ENCODE measurements around the gene SCAF8. TPM values are rescaled to one million over a fixed set of nuclear protein-coding genes. Genes with fewer than 3 reads are reported as not detected.

SCAF8 gene
- total RNA-seq, 1 experiment from 2014 or later: 50.7 TPM

DNA sequence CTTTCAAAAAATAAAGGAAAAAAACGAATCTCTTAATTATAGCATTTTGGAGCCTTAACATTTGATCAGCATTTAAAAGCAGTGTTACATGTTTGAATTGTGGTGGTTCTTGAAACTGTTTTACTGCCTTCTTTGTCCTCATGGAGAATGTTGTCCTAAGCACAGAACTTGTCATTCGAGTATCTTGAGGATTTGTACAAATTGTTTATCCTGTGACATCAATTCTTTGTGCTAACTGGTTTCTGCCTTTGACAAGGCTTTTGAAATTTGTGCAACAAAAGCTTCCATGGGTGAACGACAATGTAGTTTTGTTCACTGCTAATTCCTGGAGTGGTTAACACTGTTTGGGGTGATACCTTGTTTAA lies 130.8 kb downstream of the SCAF8 start:
- Histone ChIP-seq H3K4me1 (no peaks in the 10 kb centered on the region), H3K4me3 (no peak overlapping the region), H3K27ac (no peak overlapping the region), H3K27me3 (no peaks in the 10 kb centered on the region), H3K36me3 (no peaks in the 10 kb centered on the region; the same call in 1 of the 2 replicates), H3K9me3 (replicated peaks) (no peaks in the 10 kb centered on the region)
- no peak for DNase-seq

DNA sequence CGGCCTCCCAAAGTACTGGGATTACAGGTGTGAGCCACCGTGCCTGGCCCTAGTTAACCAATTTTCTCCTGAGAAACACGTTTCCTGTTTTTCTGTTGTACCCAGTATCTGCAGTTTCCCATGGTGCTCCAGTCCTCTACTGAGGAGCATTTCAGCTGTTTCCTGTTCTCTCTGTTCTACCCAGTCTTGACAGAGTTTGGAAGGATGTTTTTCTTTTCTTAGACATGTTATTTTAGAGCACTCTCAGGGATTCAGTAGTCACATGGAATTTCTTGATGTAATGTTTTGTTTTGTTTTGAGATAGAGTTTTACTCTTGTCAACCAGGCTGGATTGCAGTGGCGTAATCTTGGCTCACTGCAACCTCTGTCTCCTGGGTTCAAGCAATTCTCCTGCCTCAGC lies 132.1 kb downstream of the SCAF8 start:
- no peaks in the 10 kb centered on the region for H3K9me3 ChIP-seq (replicated peaks)

DNA sequence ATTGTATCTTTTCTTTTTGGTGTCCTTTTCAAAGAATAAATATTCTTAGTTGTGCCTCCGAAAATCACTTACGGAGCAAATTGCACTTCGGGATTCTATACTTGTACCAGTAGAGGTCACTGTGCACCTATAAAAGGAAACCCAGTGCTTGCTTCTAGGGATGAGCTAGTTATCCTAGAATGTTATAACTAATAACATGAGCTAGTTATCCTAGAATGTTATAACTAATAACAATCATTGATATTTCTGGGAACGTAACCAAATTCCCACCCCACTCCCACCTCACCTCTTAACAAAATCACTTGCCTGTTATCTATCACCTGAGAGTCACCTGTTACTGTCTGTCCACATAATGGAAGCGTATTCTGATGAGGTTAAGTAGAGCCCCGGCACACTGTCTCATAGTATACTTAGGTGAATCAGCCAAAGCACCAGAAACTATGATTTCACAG lies 135.0 kb downstream of the SCAF8 start:
- no peaks in the 10 kb centered on the region for H3K4me1 ChIP-seq
- no peaks in the 10 kb centered on the region for H3K9me3 ChIP-seq (replicated peaks)
- H3K4me3 ChIP-seq: no peak overlapping the region
- DNase-seq: peak; percentile 22 to 75
- no peaks in the 10 kb centered on the region for H3K27me3 ChIP-seq
- H3K27ac ChIP-seq: no peak overlapping the region
- no peaks in the 10 kb centered on the region; the same call in 1 of the 2 replicates for H3K36me3 ChIP-seq

More for the DNA sequence above, 132.1 kb downstream of the SCAF8 start:
- no peaks in the 10 kb centered on the region for H3K27me3 ChIP-seq
- no peak overlapping the region for H3K27ac ChIP-seq
- H3K36me3 ChIP-seq: no peaks in the 10 kb centered on the region; the same call in 1 of the 2 replicates
- no peaks in the 10 kb centered on the region for H3K4me1 ChIP-seq
- no peak for DNase-seq
- no peak overlapping the region for H3K4me3 ChIP-seq

GRCh38 chr6:154872542-154873114 lies 139.4 kb downstream of the SCAF8 start:
- H3K36me3 ChIP-seq: no peaks in the 10 kb centered on the region
- DNase-seq: peak in 1 of 2 experiments; percentile 22
- no peak overlapping the region for H3K27ac ChIP-seq
- H3K4me3 ChIP-seq: no peak overlapping the region
- no peaks in the 10 kb centered on the region for H3K9me3 ChIP-seq (replicated peaks)
- H3K4me1 ChIP-seq: peaks cover 6% of the 10 kb centered on the region; the same call in 1 of the 2 replicates
- H3K27me3 ChIP-seq: no peaks in the 10 kb centered on the region

GRCh38 chr6:154873546-154873945 lies 140.3 kb downstream of the SCAF8 start:
- H3K27me3 ChIP-seq: no peaks in the 10 kb centered on the region
- peaks cover 6% of the 10 kb centered on the region; the same call in 1 of the 2 replicates for H3K4me1 ChIP-seq
- H3K36me3 ChIP-seq: no peaks in the 10 kb centered on the region
- no peak overlapping the region for H3K4me3 ChIP-seq
- H3K9me3 ChIP-seq (replicated peaks): no peaks in the 10 kb centered on the region
- H3K27ac ChIP-seq: no peak overlapping the region
- no peak for DNase-seq

DNA sequence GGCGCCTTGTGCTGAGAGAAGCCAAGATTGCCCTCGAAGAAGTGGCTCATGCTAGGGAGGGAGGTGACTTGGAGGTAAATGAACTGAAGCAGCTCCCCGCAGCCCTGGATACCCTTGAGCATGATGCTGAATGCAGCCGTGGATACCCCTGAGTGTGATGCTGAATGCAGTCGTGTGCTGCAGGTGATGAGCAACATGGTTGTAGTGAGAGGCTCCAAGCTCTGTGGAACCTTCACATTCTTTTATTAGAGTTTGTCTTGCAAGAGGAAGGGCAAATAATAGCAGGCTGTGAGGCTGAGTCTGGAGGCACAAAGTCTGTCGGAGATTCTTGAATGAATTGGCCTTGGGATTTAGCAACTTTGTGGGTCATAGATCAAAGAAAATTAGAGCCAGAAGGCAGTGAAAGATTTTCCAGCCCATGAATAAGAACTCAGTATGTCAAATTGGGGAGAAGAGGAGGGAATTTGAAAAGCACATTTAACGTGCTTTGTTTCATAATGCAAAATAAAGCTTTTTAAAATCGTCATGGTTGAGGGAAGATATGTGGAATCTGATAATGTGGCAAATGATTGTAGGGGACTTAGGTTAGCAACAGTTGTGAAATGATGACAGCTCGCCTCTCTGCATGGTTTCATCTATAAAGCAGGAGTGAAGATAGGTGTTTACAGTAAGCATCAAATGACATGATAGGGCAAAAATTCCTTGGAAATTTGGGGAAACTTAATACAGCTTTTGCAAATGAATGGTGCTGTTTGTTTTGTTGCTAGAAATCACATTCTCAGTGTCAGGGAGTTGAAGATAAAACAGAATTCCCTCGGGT lies 141.8 kb downstream of the SCAF8 start:
- Histone ChIP-seq H3K36me3 (no peaks in the 10 kb centered on the region), H3K4me3 (no peak overlapping the region), H3K27ac (no peak overlapping the region), H3K27me3 (no peaks in the 10 kb centered on the region), H3K4me1 (peaks cover 6% of the 10 kb centered on the region; the same call in 1 of the 2 replicates), H3K9me3 (replicated peaks) (no peaks in the 10 kb centered on the region)
- peak in 1 of 2 experiments; percentile 13 for DNase-seq

DNA sequence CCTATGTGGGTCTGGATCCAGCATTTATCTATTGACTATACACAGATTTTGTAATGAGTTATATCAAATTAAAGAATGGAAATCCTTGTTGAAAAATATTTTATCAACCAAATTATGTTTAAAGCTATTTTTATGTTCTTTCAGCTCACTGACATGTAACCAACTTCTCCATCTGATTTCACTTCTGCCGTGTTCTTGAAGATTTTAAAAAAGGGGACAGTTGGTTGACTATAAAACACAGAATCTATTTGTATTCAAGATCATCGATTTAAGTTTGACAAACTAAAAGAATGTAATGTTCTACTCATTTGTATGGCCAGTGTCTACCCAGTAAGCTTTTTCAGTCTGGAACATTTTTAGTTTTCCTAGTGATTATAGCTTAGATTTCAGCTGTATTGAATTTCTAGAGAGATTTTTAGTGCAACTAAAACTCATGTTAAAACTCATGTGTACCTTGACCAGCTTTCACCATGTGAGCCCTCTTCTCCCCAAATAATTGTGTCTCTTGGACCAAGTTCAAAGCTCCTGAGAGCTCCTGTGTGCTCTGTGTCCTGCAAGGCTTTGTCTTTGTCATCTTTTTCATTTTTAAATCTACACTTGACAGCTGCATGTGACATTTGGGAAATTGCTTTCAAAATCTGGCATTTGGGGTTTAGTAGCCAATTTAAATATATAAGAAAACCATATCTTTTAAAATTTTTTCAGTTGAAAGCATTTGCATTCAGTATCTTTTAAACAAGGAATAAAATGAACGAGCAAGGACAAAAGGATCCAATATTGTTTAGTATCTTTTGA lies 143.5 kb downstream of the SCAF8 start:
- Histone ChIP-seq H3K9me3 (replicated peaks) (no peaks in the 10 kb centered on the region), H3K36me3 (no peaks in the 10 kb centered on the region), H3K4me3 (no peak overlapping the region), H3K27ac (no peak overlapping the region), H3K4me1 (peaks cover 6% of the 10 kb centered on the region; the same call in 1 of the 2 replicates), H3K27me3 (no peaks in the 10 kb centered on the region)
- DNase-seq: no peak

GRCh38 chr6:154878871-154879491 lies 145.8 kb downstream of the SCAF8 start:
- no peaks in the 10 kb centered on the region for H3K36me3 ChIP-seq
- H3K9me3 ChIP-seq (replicated peaks): no peaks in the 10 kb centered on the region
- H3K27me3 ChIP-seq: no peaks in the 10 kb centered on the region
- no peak overlapping the region for H3K4me3 ChIP-seq
- H3K27ac ChIP-seq: no peak overlapping the region
- DNase-seq: no peak
- H3K4me1 ChIP-seq: peaks cover 6% of the 10 kb centered on the region; the same call in 1 of the 2 replicates

GRCh38 chr6:154882107-154882506 lies 148.9 kb downstream of the SCAF8 start:
- H3K4me3 ChIP-seq: no peak overlapping the region
- DNase-seq: no peak
- no peaks in the 10 kb centered on the region for H3K27me3 ChIP-seq
- no peaks in the 10 kb centered on the region for H3K4me1 ChIP-seq
- no peak overlapping the region for H3K27ac ChIP-seq
- no peaks in the 10 kb centered on the region for H3K36me3 ChIP-seq
- no peaks in the 10 kb centered on the region for H3K9me3 ChIP-seq (replicated peaks)

Other genes starting within 250 kb of the SCAF8 start
- gene CNKSR3, start 222.7 kb upstream of the SCAF8 start, total RNA-seq (2014; rRNA removed; shearing (Covaris generic)): 29.6 and 33.8 TPM in 2 replicates

Measured in SJCRH30 (cell line).